HEK293 (cell line): ENCODE measurements around the gene PNCK.

ENCODE experiments used
- CTCF ChIP-seq: fragments of 450-650 bp; formaldehyde crosslinking; IDR thresholded peaks from 2 replicates; pipeline ENCODE4 v1.5.1; 2016; ENCODE audit warnings: missing biosample characterization, missing genetic modification characterization
- MYNN ChIP-seq: fragments of 450-650 bp; formaldehyde crosslinking; IDR thresholded peaks from 2 replicates; pipeline ENCODE4 v1.5.1; 2016; ENCODE audit warnings: missing biosample characterization, missing genetic modification characterization, borderline replicate concordance
- OSR2 ChIP-seq: fragments of 450-650 bp; formaldehyde crosslinking; IDR thresholded peaks from 2 replicates; pipeline ENCODE4 v1.5.1; 2016; ENCODE audit warnings: missing biosample characterization, missing genetic modification characterization
- REPIN1 ChIP-seq: fragments of 450-650 bp; formaldehyde crosslinking; IDR thresholded peaks from 2 replicates; pipeline ENCODE4 v1.5.1; 2017; ENCODE audit warnings: missing biosample characterization, missing genetic modification characterization, low read depth
- REST ChIP-seq: fragments of 450-650 bp; formaldehyde crosslinking; IDR thresholded peaks from 2 replicates; pipeline ENCODE4 v1.5.1; 2016; ENCODE audit warnings: missing biosample characterization, missing genetic modification characterization
- YY1 ChIP-seq: fragments of 450-650 bp; formaldehyde crosslinking; IDR thresholded peaks from 2 replicates; pipeline ENCODE4 v1.5.1; 2018; ENCODE audit warnings: missing biosample characterization, missing genetic modification characterization
- ZBTB7A ChIP-seq: fragments of 450-650 bp; formaldehyde crosslinking; IDR thresholded peaks from 2 replicates; pipeline ENCODE4 v1.5.1; 2016; ENCODE audit warnings: low read depth, missing biosample characterization, missing genetic modification characterization
- ZNF214 ChIP-seq: fragments of 450-650 bp; formaldehyde crosslinking; IDR thresholded peaks from 2 replicates; pipeline ENCODE4 v1.5.1; 2017; ENCODE audit warnings: missing biosample characterization, mild to moderate bottlenecking, missing genetic modification characterization, borderline replicate concordance
- ZNF23 ChIP-seq: fragments of 450-650 bp; formaldehyde crosslinking; IDR thresholded peaks from 2 replicates; pipeline ENCODE4 v1.5.1; 2016; ENCODE audit warnings: missing biosample characterization, missing genetic modification characterization, borderline replicate concordance
- ZNF501 ChIP-seq: fragments of 450-650 bp; formaldehyde crosslinking; IDR thresholded peaks from 2 replicates; pipeline ENCODE4 v1.5.1; 2016; ENCODE audit warnings: missing biosample characterization, missing genetic modification characterization
- ZNF785 ChIP-seq: fragments of 450-650 bp; formaldehyde crosslinking; IDR thresholded peaks from 2 replicates; pipeline ENCODE4 v1.5.1; 2016; ENCODE audit warnings: missing biosample characterization, missing genetic modification characterization

- TF ChIP-seq ZNF214 (tag by site-specific recombination) (no peak), REST (tag by site-specific recombination) (no peak), CTCF (tag by site-specific recombination) (no peak), ZNF785 (tag by site-specific recombination) (no peak), ZNF23 (tag by site-specific recombination) (no peak), ZNF501 (no peak), ZBTB7A (tag by site-specific recombination) (no peak), YY1 (tag by site-specific recombination) (no peak), REPIN1 (no peak), OSR2 (tag by site-specific recombination) (no peak), MYNN (tag by site-specific recombination) (no peak)
These were observed 35.0 kb downstream of the PNCK start for GRCh38 chrX:153638436-153639176.
